Common myeloid progenitor, CD34-positive (primary cell): Measurements from ENCODE around the gene GGA1.
A peak's percentile ranks its signal among the peaks of the same experiment; 100 is the strongest.

Experiments used
- CTCF ChIA-PET: fragments of 350-600 bp; sonication (Branson Sonifier 250); formaldehyde crosslinking; loops from one replicate; lab custom pipeline; 2021; ENCODE audit warnings: antibody characterized with exemption; lab: Charles Lee
- POLR2A ChIA-PET: fragments of 350-600 bp; sonication (Branson Sonifier 250); formaldehyde crosslinking; loops from one replicate; lab custom pipeline; 2021; ENCODE audit warnings: antibody characterized with exemption; lab: Charles Lee
- DNase-seq, 3 donors: peaks; one replicate each; pipeline versions ENCODE4 v3.0.0 to v3.0.0-alpha.2; 2013
- H3K27ac ChIP-seq, 2 experiments: 1 replicate in 1 of 2; 2 replicates in 1 of 2; pipeline ENCODE4 v1.7.0; 2013; ENCODE audit warnings: inconsistent platforms in 2 of 2, low read length in 2 of 2, mild to moderate bottlenecking in 2 of 2, low read depth in 1 of 2, moderate library complexity in 1 of 2; ENCODE audit not compliant: severe bottlenecking in 2 of 2, insufficient read depth in 1 of 2, poor library complexity in 1 of 2
- H3K27me3 ChIP-seq, 5 experiments: replicated peaks in 2 of 5; 1 replicate in 3 of 5; 2 replicates in 2 of 5; pipeline versions ENCODE4 v1.6.1 to v1.7.0; 2013; ENCODE audit warnings: low read length in 4 of 5, mild to moderate bottlenecking in 2 of 5, moderate library complexity in 2 of 5, inconsistent platforms in 1 of 5; ENCODE audit not compliant: insufficient read depth in 5 of 5, control insufficient read depth in 4 of 5
- H3K36me3 ChIP-seq, 4 experiments: 1 replicate in 2 of 4; 2 replicates in 2 of 4; pipeline versions ENCODE4 v1.6.1 to v1.7.0; 2013; ENCODE audit warnings: low read length in 3 of 4, control low read depth in 1 of 4, mild to moderate bottlenecking in 1 of 4; ENCODE audit not compliant: control insufficient read depth in 4 of 4, insufficient read depth in 4 of 4
- H3K4me1 ChIP-seq, 4 experiments: 1 replicate in 3 of 4; 2 replicates in 1 of 4; pipeline versions ENCODE4 v1.6.1 to v1.7.1; 2013; ENCODE audit warnings: low read length in 3 of 4, mild to moderate bottlenecking in 3 of 4, control low read depth in 1 of 4, inconsistent platforms in 1 of 4, moderate library complexity in 1 of 4; ENCODE audit not compliant: control insufficient read depth in 4 of 4, insufficient read depth in 4 of 4; ENCODE audit errors: control extremely low read depth in 1 of 4
- H3K4me3 ChIP-seq, 7 experiments: 1 replicate in 4 of 7; 2 replicates in 3 of 7; pipeline versions ENCODE4 v1.5.1 to v1.7.0; 2013; ENCODE audit warnings: mild to moderate bottlenecking in 7 of 7, low read length in 6 of 7, moderate library complexity in 6 of 7, inconsistent platforms in 2 of 7, low read depth in 2 of 7, control low read depth in 1 of 7; ENCODE audit not compliant: insufficient read depth in 4 of 7, control insufficient read depth in 1 of 7; ENCODE audit errors: extremely low read depth in 1 of 7
- H3K9me3 ChIP-seq, 5 experiments: 1 replicate in 4 of 5; 2 replicates in 1 of 5; pipeline versions ENCODE4 v1.6.1 to v1.7.1; 2013; ENCODE audit warnings: low read length in 4 of 5, mild to moderate bottlenecking in 2 of 5, inconsistent platforms in 1 of 5, low read depth in 1 of 5, moderate library complexity in 1 of 5; ENCODE audit not compliant: control insufficient read depth in 4 of 5, insufficient read depth in 2 of 5; ENCODE audit errors: control extremely low read depth in 1 of 5
- WGBS: methylation state at CpG from one replicate; pipeline ENCODE4 v1.1.5; 2013; ENCODE audit not compliant: insufficient coverage; 5-methylcytosine and 5-hydroxymethylcytosine counted together

GGA1 gene

GRCh38 chr22:37663521-37664140 lies 55.0 kb downstream of the GGA1 start:
- Histone ChIP-seq H3K36me3 (peaks cover 5 to 53% (median 23%) of the 10 kb centered on the region in 4 experiments), H3K9me3 (no peaks in the 10 kb centered on the region), H3K4me1 (peaks cover 11 to 30% (median 28%) of the 10 kb centered on the region in 4 experiments), H3K4me3 (no peak overlapping the region), H3K27ac (no peak overlapping the region), H3K27me3 (no peaks in the 10 kb centered on the region)
- POLR2A ChIA-PET = interaction anchor here (0.6 kb wide), 2 partner anchors 79 to 382 kb away, joined by 3 to 8 read pairs; partner anchors contain the start of gene CYTH4
- CTCF ChIA-PET = interaction anchor here (1.0 to 39.6 kb wide), 4 partner anchors 14 to 141 kb away, joined by 3 to 672 read pairs (median 248); partner anchors contain the start of genes LGALS1, NOL12 and SH3BP1
- no peak for DNase-seq
- WGBS = 97% methylated on average over 8 of the region's 16 CpGs

- WGBS = 94% methylated on average over 16 of the region's 16 CpGs
- no peaks in the 10 kb centered on the region for H3K27me3 ChIP-seq
- CTCF ChIA-PET = interaction anchor here (1.0 to 39.6 kb wide), 3 partner anchors 13 to 70 kb away, joined by 3 to 672 read pairs (median 494); partner anchors contain the start of genes LGALS1, NOL12 and SH3BP1
- H3K4me3 ChIP-seq = no peak overlapping the region
- no peaks in the 10 kb centered on the region for H3K9me3 ChIP-seq
- peaks cover 9 to 25% (median 22%) of the 10 kb centered on the region in 4 experiments for H3K4me1 ChIP-seq
- H3K36me3 ChIP-seq = peaks cover 5 to 54% (median 23%) of the 10 kb centered on the region in 4 experiments
- no peak for DNase-seq
- no peak overlapping the region for H3K27ac ChIP-seq
- POLR2A ChIA-PET = no interaction called here
Measured at GRCh38 chr22:37664249-37665101, 55.8 kb downstream of the GGA1 start.

DNA sequence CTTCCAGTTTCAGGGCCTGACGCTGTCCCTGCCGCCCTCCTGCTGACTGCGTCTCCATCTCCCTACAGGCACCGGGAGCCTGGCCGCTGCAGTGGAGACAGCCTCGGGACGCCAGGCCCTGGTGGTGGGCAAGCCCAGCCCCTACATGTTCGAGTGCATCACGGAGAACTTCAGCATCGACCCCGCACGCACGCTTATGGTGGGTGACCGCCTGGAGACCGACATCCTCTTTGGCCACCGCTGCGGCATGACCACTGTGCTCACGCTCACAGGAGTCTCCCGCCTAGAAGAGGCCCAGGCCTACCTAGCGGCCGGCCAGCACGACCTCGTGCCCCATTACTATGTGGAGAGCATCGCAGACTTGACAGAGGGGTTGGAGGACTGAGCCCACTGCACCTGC lies 56.9 kb downstream of the GGA1 start:
- POLR2A ChIA-PET = no interaction called here
- WGBS = 96% methylated on average over 23 of the region's 24 CpGs

DNA sequence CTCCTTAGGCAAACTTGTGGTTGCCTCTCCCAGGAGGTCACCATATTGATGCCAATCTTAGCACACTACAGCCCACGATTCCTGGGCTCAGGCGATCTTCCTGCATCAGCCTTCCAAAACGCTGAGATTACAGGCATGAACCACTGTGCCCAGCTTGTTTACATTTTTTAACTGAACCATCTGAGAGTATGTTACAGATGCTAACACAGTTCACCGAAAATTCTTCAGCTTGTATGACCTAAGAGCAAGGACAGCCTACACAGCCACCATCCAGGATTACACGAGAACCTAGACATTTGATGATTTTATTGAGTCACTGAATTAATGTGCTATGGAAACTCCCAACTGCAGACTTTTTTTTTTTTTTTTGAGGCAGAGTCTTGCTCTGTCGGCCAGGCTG lies 61.0 kb downstream of the GGA1 start:
- Histone ChIP-seq H3K4me1 (peaks cover 5 to 41% (median 37%) of the 10 kb centered on the region in 4 experiments), H3K9me3 (no peaks in the 10 kb centered on the region), H3K27me3 (no peaks in the 10 kb centered on the region), H3K36me3 (peaks cover 5 to 29% (median 20%) of the 10 kb centered on the region in 4 experiments), H3K27ac (no peak overlapping the region), H3K4me3 (no peak overlapping the region)
- ChIA-PET POLR2A (no interaction called here), CTCF (interaction anchor here (0.7 to 39.6 kb wide), 4 partner anchors 6 to 93 kb away, joined by 3 to 672 read pairs (median 494); partner anchors contain the start of genes LGALS1, NOL12, PDXP and SH3BP1)
- WGBS = 97% methylated on average over 5 of the region's 6 CpGs
- DNase-seq = no peak

More for the DNA sequence above, 56.9 kb downstream of the GGA1 start:
- H3K27ac ChIP-seq = no peak overlapping the region
- H3K27me3 ChIP-seq = no peaks in the 10 kb centered on the region
- peaks cover 3 to 15% (median 12%) of the 10 kb centered on the region in 4 experiments for H3K4me1 ChIP-seq
- no peak for DNase-seq
- no peaks in the 10 kb centered on the region for H3K9me3 ChIP-seq
- CTCF ChIA-PET = interaction anchor here (25.2 to 39.6 kb wide), 2 partner anchors 12 to 28 kb away, joined by 494 to 672 read pairs; partner anchors contain the start of genes LGALS1, NOL12 and SH3BP1
- H3K4me3 ChIP-seq = no peak overlapping the region
- peaks cover 5 to 51% (median 23%) of the 10 kb centered on the region in 4 experiments for H3K36me3 ChIP-seq

DNA sequence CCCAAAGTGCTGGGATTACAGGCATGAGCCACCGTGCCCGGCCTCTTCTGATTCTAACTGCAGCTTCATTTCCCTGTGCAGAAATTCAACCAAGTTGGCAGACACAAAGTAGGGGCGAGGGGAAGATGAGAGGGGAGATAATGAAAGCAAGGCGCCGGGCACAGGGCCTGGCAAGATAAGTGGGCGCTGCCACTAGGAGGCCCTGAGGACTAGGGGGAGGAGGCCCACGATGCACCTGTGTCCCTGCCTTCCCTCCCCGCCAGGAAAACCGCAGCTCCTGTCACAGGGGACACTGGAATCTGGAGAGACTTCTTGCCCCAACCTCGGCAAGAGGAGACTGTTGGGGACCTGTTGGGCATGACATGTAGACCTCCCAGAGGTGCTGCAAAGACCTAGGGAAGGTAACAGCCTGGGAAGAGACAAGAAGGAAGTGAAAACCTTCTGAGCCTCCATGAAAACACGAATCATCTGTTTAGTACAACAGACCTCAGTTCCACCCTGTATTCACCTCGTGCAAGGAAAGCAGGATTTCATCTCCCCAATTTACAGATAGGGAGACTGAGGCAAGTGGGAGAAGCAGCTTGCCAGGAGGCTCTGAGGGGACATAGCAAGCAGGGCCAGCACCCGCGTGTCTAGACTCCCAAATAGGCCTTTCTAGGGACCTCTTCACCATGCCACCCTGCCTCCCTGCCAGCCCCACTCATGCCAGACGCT lies 63.7 kb downstream of the GGA1 start:
- H3K36me3 ChIP-seq = peaks cover 0 to 5% (median 2%) of the 10 kb centered on the region in 4 experiments
- peak; percentile 32 to 68 (median 47) for DNase-seq
- CTCF ChIA-PET = interaction anchor here (1.2 to 39.6 kb wide), 5 partner anchors 5 to 120 kb away, joined by 3 to 672 read pairs (median 494); partner anchors contain the start of genes LGALS1, NOL12, PDXP and SH3BP1
- WGBS = 22% methylated on average over 12 of the region's 15 CpGs
- POLR2A ChIA-PET = interaction anchor here (0.6 to 1.6 kb wide), 4 partner anchors 11 to 33 kb away, joined by 3 to 5 read pairs (median 4); partner anchors contain the start of genes PDXP and SH3BP1
- peaks cover 5 to 66% (median 61%) of the 10 kb centered on the region in 4 experiments for H3K4me1 ChIP-seq
- peak overlapping the region in 4 of 7 experiments; percentile 26 to 61 (median 49) for H3K4me3 ChIP-seq
- H3K27me3 ChIP-seq = no peaks in the 10 kb centered on the region
- H3K27ac ChIP-seq = peak overlapping the region in 1 of 2 experiments; percentile 19
- H3K9me3 ChIP-seq = no peaks in the 10 kb centered on the region

- peak; percentile 31 to 80 (median 74) for DNase-seq
- 14% methylated on average over 8 of the region's 11 CpGs for WGBS
- peak overlapping the region in 5 of 7 experiments; percentile 26 to 61 (median 46) for H3K4me3 ChIP-seq
- peaks cover 5 to 72% (median 67%) of the 10 kb centered on the region in 4 experiments for H3K4me1 ChIP-seq
- POLR2A ChIA-PET = interaction anchor here (0.6 to 1.0 kb wide), 2 partner anchors 15 to 34 kb away, joined by 3 to 4 read pairs; partner anchors contain the start of genes PDXP and SH3BP1
- H3K27ac ChIP-seq = peak overlapping the region in 1 of 2 experiments; percentile 34
- H3K9me3 ChIP-seq = no peaks in the 10 kb centered on the region
- no peaks in the 10 kb centered on the region for H3K27me3 ChIP-seq
- CTCF ChIA-PET = interaction anchor here (1.7 to 39.6 kb wide), 4 partner anchors 5 to 119 kb away, joined by 3 to 672 read pairs (median 494); partner anchors contain the start of genes LGALS1, NOL12, PDXP and SH3BP1
- peaks cover 0 to 2% (median 0%) of the 10 kb centered on the region in 4 experiments for H3K36me3 ChIP-seq
Measured at GRCh38 chr22:37672920-37673455, 64.4 kb downstream of the GGA1 start.
